GM19238 (cell line): ENCODE measurements around the gene FBXL17.

Experiments used
- DNase-seq: peaks from one replicate; pipeline ENCODE4 v3.0.0; 2011; ENCODE audit warnings: low spot score; ENCODE audit not compliant: insufficient read length

The FBXL17 gene

DNA sequence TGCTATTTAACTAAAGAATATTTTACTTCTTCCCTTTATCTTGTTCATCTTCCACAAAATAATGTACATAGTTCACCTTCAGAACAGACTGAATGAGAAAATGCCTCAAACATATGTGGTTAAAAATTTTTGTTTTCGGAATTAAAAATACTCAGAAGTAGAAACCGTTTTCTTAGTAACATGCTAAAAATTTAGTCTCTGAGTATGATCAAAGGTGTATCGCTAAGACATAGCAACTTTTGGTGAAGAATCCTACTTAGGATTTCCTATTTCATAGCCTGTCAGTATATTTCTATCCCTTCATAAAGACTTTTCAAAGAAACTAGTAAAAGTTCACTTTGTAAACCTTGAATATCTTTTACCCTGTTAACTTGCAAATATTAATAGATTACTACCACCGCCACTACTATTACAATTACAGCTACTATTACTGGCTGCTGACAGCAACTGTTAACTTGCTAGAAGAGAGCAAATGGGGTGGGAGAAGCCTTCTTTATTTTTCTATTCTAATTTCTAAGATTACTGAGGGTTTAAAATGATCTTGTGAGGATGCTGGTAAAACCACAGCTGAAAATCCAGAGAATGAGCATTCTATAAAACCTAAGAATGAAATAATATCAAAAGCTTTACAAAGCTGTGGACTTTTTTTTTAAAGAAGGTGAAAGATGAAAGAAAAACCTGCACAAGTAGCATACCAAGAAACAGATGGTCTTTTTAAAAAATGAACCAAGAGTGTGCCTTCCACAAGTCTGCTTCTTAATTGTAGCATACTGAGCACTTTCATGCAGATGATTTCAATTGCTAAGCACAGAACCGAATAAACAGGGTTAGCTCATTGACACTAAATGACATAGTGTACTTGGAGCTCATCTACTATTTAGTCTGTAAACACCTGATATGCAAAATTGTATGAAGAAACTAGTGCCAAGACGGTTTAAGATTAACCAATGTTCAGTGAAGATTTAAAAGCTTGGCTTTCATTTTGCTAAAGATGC lies 464.9 kb downstream of the FBXL17 start:
- DNase-seq, result no peak

DNA sequence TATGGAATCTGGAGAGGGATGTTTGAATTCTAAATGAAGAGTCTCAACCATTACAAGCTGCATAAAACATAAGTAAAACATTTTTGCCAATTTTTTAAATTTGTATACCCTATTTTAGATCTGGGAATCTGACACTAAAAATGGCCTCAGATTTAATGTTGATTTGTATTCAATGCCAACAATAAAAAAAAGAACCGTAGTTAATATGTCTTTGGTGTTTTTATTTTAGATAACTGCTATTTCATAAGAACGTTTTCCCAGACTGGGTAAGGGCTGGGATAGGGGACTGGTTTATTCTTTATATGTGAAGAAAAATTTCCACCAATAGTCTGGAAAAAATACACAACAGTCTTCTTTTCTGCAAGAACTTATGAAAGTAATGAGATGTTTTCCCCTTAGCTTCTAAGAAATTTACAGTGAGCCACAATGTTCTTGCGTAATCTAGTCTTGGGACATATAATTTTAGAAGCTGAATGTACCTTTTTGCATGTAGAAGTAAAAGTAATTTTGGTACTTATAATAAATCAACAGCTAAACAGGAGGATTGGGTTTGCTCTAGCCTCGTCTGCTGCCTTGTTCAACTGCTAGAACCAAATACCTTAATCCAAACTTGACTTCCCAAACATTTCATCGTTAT lies 466.6 kb downstream of the FBXL17 start:
- no peak for DNase-seq

GRCh38 chr5:107913494-107913893 lies 468.4 kb downstream of the FBXL17 start:
- DNase-seq, result no peak

GRCh38 chr5:107900721-107901120 lies 481.2 kb downstream of the FBXL17 start:
- DNase-seq, result no peak

DNA sequence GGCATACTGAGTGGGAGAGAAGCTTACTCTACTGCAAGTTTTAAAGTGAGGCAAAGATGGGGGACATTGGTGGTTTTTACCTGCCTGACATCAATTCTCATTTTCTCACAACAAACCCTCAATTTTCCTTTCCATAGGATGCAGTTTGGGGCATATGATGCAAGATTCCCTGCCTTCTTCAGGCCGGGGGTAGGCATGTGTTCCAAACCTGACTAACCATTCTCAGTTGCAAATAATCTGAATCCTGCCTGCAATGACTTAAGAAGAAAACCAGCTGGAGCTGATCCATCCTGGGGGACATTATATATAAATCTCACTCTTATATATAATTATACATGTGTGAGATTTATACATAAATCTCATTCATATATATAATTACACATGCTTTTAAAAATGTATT lies 487.5 kb downstream of the FBXL17 start:
- no peak for DNase-seq

DNA sequence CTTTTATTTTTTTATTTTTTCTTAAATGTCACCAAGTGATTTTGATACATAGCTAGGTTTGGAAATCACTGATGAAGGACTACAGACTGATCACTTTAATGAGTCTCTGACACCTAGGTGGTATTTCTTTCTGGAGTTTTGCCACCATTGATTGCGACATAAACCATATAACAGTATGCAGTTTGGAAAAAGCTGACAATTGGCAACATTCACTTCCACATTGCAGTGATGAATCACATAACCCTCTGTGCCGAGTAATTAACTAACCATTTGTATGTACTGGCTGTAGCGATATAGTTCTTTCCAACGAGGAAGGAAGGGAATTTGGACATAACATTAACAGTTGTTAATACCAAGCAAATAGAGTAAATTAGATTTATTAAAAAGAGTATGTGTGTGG lies 488.3 kb downstream of the FBXL17 start:
- DNase-seq, result no peak

DNA sequence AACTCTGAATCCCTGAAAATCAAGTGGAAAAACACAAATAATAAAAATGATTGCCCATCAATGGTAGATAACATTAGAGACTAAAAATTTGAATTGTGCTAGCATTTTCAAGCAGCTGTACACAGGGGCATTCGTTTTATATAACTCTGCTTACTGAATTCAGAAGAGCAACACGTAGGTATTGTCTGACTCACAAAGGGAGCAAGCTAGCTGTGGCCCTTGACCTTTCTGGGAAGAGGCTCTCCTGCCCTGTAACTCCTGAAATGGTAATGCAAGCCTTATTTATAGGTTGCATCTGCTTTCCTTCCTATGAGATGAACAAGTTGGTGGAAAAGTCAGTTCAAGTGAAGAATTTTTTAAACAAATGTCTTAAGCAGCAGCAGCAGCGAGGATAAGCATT lies 492.5 kb downstream of the FBXL17 start:
- no peak for DNase-seq

DNA sequence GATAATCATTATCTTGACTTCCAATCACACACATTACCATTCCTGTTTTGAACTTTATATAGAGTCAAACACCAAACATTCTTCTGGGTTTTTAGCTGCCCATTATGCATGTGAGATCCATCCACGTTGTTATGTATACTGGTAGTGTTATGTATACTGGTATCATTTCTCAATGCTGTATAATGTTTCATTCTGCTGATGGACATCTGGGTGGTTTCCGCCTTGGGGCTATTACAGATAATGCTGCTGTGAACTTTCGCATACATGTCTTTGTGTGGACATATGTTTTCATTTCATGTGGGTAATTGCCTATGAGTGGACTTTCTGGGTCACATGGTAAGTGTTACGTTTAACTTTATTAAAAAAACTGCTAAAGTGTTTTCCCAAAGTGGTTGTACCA lies 493.4 kb downstream of the FBXL17 start:
- DNase-seq, result no peak

GRCh38 chr5:107887166-107887943 lies 494.5 kb downstream of the FBXL17 start:
- no peak for DNase-seq

DNA sequence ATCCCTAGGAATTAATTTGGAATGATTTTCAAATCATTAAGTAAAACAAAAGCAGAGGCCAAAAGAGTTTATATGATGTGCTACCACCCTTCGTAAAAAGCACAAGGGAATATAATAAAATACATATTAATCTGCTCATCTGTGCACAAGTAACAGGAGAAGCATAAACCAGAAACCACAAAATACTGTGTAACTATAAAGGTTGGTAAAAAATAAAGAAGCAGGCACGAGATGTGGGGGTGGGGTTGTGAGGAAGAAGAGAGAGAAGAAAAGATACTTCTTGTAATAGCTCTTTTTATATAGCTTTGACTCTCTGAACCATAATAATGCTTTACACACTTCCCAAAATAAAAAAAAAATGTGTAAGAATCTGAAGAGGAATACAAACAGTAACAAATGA lies 496.3 kb downstream of the FBXL17 start:
- DNase-seq, result no peak

DNA sequence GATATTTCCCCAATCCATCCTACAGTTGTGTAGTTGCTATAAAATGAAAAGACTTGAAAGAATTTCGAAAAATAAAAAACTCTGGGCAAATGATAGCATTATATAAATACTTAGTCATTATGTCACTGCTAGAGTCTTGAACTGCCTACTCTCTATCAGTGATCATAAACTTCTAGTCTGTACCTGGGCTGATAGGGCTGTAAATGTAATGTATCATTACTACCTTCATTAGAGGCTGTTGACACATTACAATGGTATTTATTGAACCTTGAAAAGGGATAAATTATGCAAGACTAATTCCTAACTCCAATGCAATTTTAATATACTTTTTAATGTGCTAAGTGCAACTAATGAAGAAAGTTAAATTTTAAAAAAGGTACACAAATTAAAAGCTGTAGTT lies 497.0 kb downstream of the FBXL17 start:
- DNase-seq, result no peak

- DNase-seq, result no peak
Observed at GRCh38 chr5:107878661-107879060, 503.2 kb downstream of the FBXL17 start.

GRCh38 chr5:107876906-107877305 lies 505.0 kb downstream of the FBXL17 start:
- DNase-seq, result no peak

- DNase-seq, result no peak
Observed at GRCh38 chr5:107876261-107876660, 505.6 kb downstream of the FBXL17 start.

GRCh38 chr5:107875833-107876232 lies 506.1 kb downstream of the FBXL17 start:
- no peak for DNase-seq

- no peak for DNase-seq
Observed at GRCh38 chr5:107874795-107875194, 507.1 kb downstream of the FBXL17 start.

GRCh38 chr5:107873877-107874276 lies 508.0 kb downstream of the FBXL17 start:
- no peak for DNase-seq

DNA sequence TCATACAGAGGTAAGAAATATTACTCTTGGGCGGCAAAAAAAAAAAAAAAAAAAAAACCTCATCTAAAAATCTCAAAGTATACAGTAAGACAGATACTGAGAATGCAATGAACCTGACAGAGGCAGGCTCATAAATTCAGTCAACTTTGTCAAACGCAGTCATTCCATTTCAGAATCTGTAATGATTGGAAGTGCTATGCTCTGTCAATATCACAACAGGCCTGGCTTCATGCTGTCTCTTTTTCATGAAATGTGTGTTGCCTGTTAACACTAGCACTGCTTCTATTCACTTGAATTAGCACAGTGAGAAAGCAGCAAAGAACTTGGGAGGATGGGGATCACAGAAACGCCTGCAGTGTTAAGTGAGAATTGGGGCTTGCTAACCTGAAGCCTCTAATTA lies 510.9 kb downstream of the FBXL17 start:
- DNase-seq, result no peak

DNA sequence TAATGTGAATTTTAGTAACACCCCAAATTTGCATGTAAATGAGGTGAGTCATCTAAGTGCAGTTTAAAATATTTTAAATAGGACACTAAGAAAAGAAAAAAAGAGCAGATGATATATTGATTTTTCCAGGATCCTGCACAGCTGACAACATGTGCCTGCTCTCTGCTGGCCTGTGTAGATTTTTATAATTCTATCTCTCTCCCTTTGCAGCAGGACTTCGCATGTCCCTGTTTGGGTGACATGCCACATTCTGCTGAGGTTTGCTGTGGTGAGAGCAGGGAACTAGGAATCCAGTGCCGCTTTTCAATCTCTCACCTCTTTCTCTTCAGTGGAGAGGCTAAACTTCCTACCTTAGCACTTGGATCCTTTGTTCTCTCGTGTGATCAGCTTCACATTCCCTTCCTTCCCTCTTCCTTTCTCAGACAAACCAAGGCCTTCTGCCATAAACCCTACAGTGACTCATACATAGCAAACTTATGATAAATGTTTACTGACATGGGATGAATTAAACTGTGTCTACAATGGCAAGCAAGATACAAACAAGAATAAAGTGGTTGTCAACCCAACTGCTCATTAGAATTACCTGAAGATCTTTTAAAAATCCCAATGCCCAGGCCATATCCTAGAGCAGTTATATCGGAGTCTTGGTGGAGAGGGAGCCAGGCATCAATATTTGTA lies 512.3 kb downstream of the FBXL17 start:
- DNase-seq, result no peak

DNA sequence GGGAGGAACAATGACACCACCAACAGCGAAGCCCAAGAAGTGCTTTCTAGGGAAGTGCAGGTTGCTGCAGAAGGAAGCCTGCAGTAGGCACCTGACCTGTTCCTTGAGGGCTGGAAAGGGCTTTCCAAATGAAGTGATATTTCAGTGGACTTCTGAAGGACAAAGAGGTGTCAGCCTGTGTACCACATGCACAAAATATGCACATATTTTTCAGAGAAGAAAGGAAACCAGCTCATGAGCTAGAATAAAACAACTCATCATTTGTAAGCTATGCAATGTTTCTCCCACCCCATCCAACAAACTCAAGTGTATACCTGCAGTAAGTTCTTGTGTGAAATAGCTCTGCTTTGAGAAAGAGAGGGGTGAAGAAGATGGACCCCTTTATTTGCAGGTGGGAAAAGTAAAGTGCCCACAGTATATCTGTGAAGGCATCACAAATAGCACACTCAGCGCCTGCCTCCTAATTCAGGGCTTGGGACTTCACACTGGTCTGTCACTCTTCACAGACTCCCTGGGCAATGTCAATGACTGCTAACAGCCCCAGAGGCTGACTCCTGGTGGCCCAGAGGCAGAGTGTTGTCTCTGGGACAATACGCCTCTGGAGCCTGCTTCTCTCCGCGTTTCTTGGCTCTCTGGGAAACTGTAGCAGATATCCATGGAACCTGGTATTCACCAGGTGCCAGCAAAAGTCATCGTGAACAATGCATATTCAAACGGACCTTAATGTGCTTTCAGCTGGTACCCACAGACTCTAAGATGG lies 513.1 kb downstream of the FBXL17 start:
- DNase-seq, result no peak

DNA sequence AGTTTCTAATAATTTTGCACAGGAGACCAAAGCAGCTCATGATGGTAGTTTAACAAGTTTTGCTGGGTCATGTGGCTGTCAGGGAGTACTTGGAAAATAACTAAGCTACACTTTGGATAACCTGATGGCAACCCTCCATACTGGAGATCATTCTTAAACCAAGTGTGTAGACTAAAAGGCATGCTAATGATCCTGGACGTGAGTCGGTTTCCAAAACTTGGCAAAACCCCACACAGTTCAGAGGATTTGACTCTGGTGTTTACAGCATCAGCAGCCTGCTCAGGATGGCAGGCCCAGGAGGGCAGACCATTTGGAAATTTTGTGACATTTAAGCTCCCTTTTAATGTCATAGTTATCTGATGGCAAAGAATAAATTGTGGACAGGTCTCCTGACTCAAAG lies 514.6 kb downstream of the FBXL17 start:
- DNase-seq, result no peak
